SK-N-SH (cell line): Measurements from ENCODE around the gene PFKFB3. TPM values are rescaled to one million over a fixed set of nuclear protein-coding genes. Genes with fewer than 3 reads are reported as not detected.

Experiments
- CTCF ChIA-PET: fragments of 300-600, 350-600 bp; formaldehyde crosslinking; extraction: SDS; loops from one replicate; lab custom pipeline; 2021; lab: Yijun Ruan, JAX
- POLR2A ChIA-PET: fragments of 350-600 bp; sonication (Branson Sonifier 250); formaldehyde crosslinking; extraction: SDS; loops from one replicate; lab custom pipeline; 2020; ENCODE audit warnings: antibody characterized with exemption, inconsistent platforms; lab: Yijun Ruan, JAX
- DNase-seq: peaks from one replicate; pipeline ENCODE4 v3.0.0; 2012
- H2AFZ ChIP-seq: fragments of 200-600 bp; sonication (generic); 2 replicates; pipeline ENCODE4 v1.8.1; 2016; ENCODE audit warnings: antibody characterized with exemption, mild to moderate bottlenecking, low read depth
- H3F3A ChIP-seq: fragments of 200-600 bp; sonication (generic); replicated peaks from 2 replicates; pipeline ENCODE3; 2016; ENCODE audit warnings: antibody characterized with exemption, mild to moderate bottlenecking; ENCODE audit not compliant: insufficient read depth
- H3K27ac ChIP-seq, 2 experiments: fragments of 200-500 bp in 1 of 2; fragments of 200-600 bp in 1 of 2; sonication (Bioruptor generic) in 1 of 2; sonication (generic), shearing (Covaris generic) in 1 of 2; 2 replicates each; pipeline versions ENCODE4 v1.5.1 to v1.6.1; 2014 to 2016; ENCODE audit warnings: low read depth in 2 of 2, inconsistent platforms in 1 of 2, low read length in 1 of 2, mild to moderate bottlenecking in 1 of 2, mixed read lengths in 1 of 2
- H3K27me3 ChIP-seq: fragments of 200-600 bp; sonication (generic), shearing (Covaris generic); 2 replicates; pipeline ENCODE4 v1.6.1; 2016; ENCODE audit warnings: mixed run types; ENCODE audit not compliant: insufficient read depth
- H3K36me3 ChIP-seq, 2 experiments: fragments of 200-500 bp in 1 of 2; fragments of 200-600 bp in 1 of 2; sonication (Bioruptor generic) in 1 of 2; sonication (generic) in 1 of 2; replicated peaks in 1 of 2; 2 replicates each; pipeline versions ENCODE3 to v1.5.1; 2014 to 2016; ENCODE audit warnings: low read length in 1 of 2, mild to moderate bottlenecking in 1 of 2; ENCODE audit not compliant: insufficient read depth in 2 of 2, control insufficient read depth in 1 of 2
- H3K4me1 ChIP-seq, 2 experiments: fragments of 200-500 bp in 1 of 2; fragments of 200-600 bp in 1 of 2; sonication (Bioruptor generic) in 1 of 2; sonication (generic), shearing (Covaris generic) in 1 of 2; 2 replicates each; pipeline versions ENCODE4 v1.5.1 to v1.6.1; 2014 to 2016; ENCODE audit warnings: low read depth in 1 of 2, low read length in 1 of 2, mixed run types in 1 of 2; ENCODE audit not compliant: insufficient read depth in 2 of 2, control insufficient read depth in 1 of 2
- H3K4me2 ChIP-seq: fragments of 200-600 bp; sonication (generic), shearing (Covaris generic); 2 replicates; pipeline ENCODE4 v1.6.1; 2017; ENCODE audit warnings: mixed run types
- H3K4me3 ChIP-seq, 2 experiments: fragments of 200-500 bp in 1 of 2; fragments of 200-600 bp in 1 of 2; sonication (Bioruptor generic) in 1 of 2; sonication (generic), shearing (Covaris generic) in 1 of 2; 2 replicates each; pipeline versions ENCODE4 v1.5.1 to v1.8.1; 2014 to 2016; ENCODE audit warnings: low read depth in 2 of 2, inconsistent platforms in 1 of 2, low read length in 1 of 2, mild to moderate bottlenecking in 1 of 2, mixed read lengths in 1 of 2, moderate library complexity in 1 of 2
- H3K79me2 ChIP-seq: fragments of 200-600 bp; sonication (generic); 2 replicates; pipeline ENCODE4 v1.8.1; 2017; ENCODE audit warnings: mild to moderate bottlenecking; ENCODE audit not compliant: insufficient read depth
- H3K9ac ChIP-seq: fragments of 200-600 bp; sonication (generic); 2 replicates; pipeline ENCODE4 v1.6.1; 2017; ENCODE audit warnings: mixed run types
- H3K9me2 ChIP-seq: fragments of 200-600 bp; sonication (generic); 2 replicates; pipeline ENCODE4 v1.6.1; 2017; ENCODE audit warnings: mixed run types
- H3K9me3 ChIP-seq: fragments of 200-600 bp; sonication (generic); 2 replicates; pipeline ENCODE4 v1.6.1; 2017; ENCODE audit warnings: mixed run types, mild to moderate bottlenecking, moderate library complexity
- H4K20me1 ChIP-seq: fragments of 200-600 bp; sonication (generic); 2 replicates; pipeline ENCODE4 v1.6.1; 2017; ENCODE audit warnings: mild to moderate bottlenecking, mixed run types; ENCODE audit not compliant: insufficient read depth
- ELF1 ChIP-seq: IDR thresholded peaks from 2 replicates; pipeline ENCODE4 v1.4.0; 2012
- EP300 ChIP-seq, 2 experiments: IDR thresholded peaks; 2 replicates each; pipeline versions ENCODE4 v1.4.0 to v1.6.1; 2012; ENCODE audit warnings: borderline replicate concordance in 1 of 2, low read depth in 1 of 2, low read length in 1 of 2
- FOXJ3 ChIP-seq: sonication (generic); formaldehyde crosslinking; IDR thresholded peaks from 2 replicates; pipeline ENCODE4 v1.5.1; 2020; ENCODE audit warnings: mild to moderate bottlenecking, missing genetic modification reagents
- GATA2 ChIP-seq: sonication (generic); formaldehyde crosslinking; IDR thresholded peaks from 2 replicates; pipeline ENCODE4 v1.5.0; 2020; ENCODE audit warnings: mild to moderate bottlenecking, missing genetic modification reagents
- JUND ChIP-seq: IDR thresholded peaks from 2 replicates; pipeline ENCODE4 v1.4.0; 2012
- MEF2A ChIP-seq: IDR thresholded peaks from 2 replicates; pipeline ENCODE4 v1.4.0; 2012; ENCODE audit warnings: low read depth, borderline replicate concordance
- MXI1 ChIP-seq: IDR thresholded peaks from 2 replicates; pipeline ENCODE4 v1.6.1; 2012; ENCODE audit warnings: mild to moderate bottlenecking, low read depth, low read length, improper control_type of control experiment
- RCOR1 ChIP-seq: fragments of 150-350 bp; IDR thresholded peaks from 2 replicates; pipeline ENCODE4 v1.6.1; 2017; ENCODE audit warnings: antibody characterized with exemption, low read length
- RXRA ChIP-seq: IDR thresholded peaks from 2 replicates; pipeline ENCODE4 v1.4.0; 2012; ENCODE audit warnings: low read depth, mild to moderate bottlenecking, borderline replicate concordance
- SIN3A ChIP-seq: IDR thresholded peaks from 2 replicates; pipeline ENCODE4 v1.6.1; 2012; ENCODE audit warnings: low read depth, mild to moderate bottlenecking, low read length, moderate library complexity, borderline replicate concordance
- SMC3 ChIP-seq: IDR thresholded peaks from 2 replicates; pipeline ENCODE4 v1.6.1; 2012; ENCODE audit warnings: low read depth, low read length, improper control_type of control experiment
- TAF1 ChIP-seq: IDR thresholded peaks from 2 replicates; pipeline ENCODE4 v1.6.1; 2012; ENCODE audit warnings: low read depth, mild to moderate bottlenecking, low read length, moderate library complexity, borderline replicate concordance
- TCF12 ChIP-seq: IDR thresholded peaks from 2 replicates; pipeline ENCODE4 v1.4.0; 2012
- TEAD4 ChIP-seq: IDR thresholded peaks from 2 replicates; pipeline ENCODE4 v1.4.0; 2012; ENCODE audit warnings: mild to moderate bottlenecking, borderline replicate concordance; ENCODE audit not compliant: insufficient read depth
- WGBS: methylation state at CpG from one replicate; pipeline ENCODE4 v1.1.6; 2017; ENCODE audit warnings: low lambda C conversion rate; 5-methylcytosine and 5-hydroxymethylcytosine counted together
- polyA plus RNA-seq, 3 experiments: library from polyadenylated mRNA; depleted of rRNA; stranded (reverse); fragments of >200 nt; gene quantifications; 2 replicates each; pipeline ENCODE4 v1.2.3, GENCODE V29; 2012
- TF ChIP-seq, protein P1 (sequence below): IDR thresholded peaks from 2 replicates; pipeline ENCODE4 v1.4.0; 2012; ENCODE audit warnings: low read depth, borderline replicate concordance
- TF ChIP-seq, protein P2 (sequence below): IDR thresholded peaks from 2 replicates; pipeline ENCODE4 v1.6.1; 2012; ENCODE audit warnings: mild to moderate bottlenecking, low read depth, low read length, moderate library complexity
- TF ChIP-seq, protein P3 (sequence below): fragments of 150-350 bp; IDR thresholded peaks from 2 replicates; pipeline ENCODE4 v1.6.1; 2017; ENCODE audit warnings: antibody characterized with exemption, low read length, low read depth, borderline replicate concordance
- TF ChIP-seq, protein P4 (sequence below): fragments of 150-350 bp; IDR thresholded peaks from 2 replicates; pipeline ENCODE4 v1.6.1; 2016; ENCODE audit warnings: mild to moderate bottlenecking, low read depth, low read length
- TF ChIP-seq, protein P5 (sequence below): IDR thresholded peaks from 2 replicates; pipeline ENCODE4; 2012

The PFKFB3 gene
- polyA plus RNA-seq, 1 of the 3 experiments (the other 2 are of a cell fraction) = 59.7 TPM

DNA sequence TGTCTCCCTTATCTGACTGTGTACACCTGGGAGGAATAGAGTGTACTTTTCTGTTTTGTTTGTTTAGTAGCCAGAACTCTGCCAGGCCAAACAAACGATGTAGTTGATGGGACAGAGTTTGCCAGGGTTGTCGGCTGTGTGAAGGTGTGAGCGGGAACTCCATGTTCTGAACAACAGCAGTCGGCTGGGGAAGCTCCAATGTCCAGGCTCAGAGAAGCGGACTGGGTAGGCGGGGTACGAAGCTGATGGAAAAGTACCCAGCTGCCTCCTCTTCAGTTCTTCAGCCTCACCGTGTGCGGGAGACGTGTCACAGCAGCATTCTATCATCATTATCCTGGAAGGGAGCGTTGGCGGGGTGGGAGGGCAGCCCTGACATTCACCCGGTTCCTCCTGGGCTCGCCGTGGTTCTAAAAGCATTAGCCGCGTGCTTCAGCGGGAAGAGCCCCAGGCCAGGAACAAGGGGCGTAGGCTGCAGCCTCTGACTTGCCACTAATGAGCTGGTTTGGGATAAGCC, 52.9 kb downstream of the PFKFB3 start:
- no peaks in the 10 kb centered on the region for H3F3A ChIP-seq
- 88% methylated on average over 19 of the region's 19 CpGs for WGBS
- no peak overlapping the region for H3K4me3 ChIP-seq
- no peak overlapping the region for H3K27ac ChIP-seq
- no peaks in the 10 kb centered on the region; the same call in 1 of the 2 replicates for H3K9me3 ChIP-seq
- no peak for DNase-seq
- no peaks in the 10 kb centered on the region for H3K4me1 ChIP-seq
- no peaks in the 10 kb centered on the region for H3K36me3 ChIP-seq
- H3K9me2 ChIP-seq = no peaks in the 10 kb centered on the region
- no peaks in the 10 kb centered on the region for H4K20me1 ChIP-seq
- ChIA-PET POLR2A (no interaction called here), CTCF (interaction anchor here (1.1 kb wide), 1 partner anchor 146 kb away, joined by 3 read pairs; no protein-coding TSS in a partner anchor)
- no peak overlapping the region for H3K4me2 ChIP-seq
- TF ChIP-seq, protein P1, sequence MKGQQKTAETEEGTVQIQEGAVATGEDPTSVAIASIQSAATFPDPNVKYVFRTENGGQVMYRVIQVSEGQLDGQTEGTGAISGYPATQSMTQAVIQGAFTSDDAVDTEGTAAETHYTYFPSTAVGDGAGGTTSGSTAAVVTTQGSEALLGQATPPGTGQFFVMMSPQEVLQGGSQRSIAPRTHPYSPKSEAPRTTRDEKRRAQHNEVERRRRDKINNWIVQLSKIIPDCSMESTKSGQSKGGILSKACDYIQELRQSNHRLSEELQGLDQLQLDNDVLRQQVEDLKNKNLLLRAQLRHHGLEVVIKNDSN = no peak
- TF ChIP-seq ELF1 = no peak
- TF ChIP-seq TCF12 = no peak
- TF ChIP-seq SIN3A = no peak
- no peak for TF ChIP-seq GATA2 (CRISPR knock-in tag)
- TF ChIP-seq RXRA = no peak
- TF ChIP-seq, protein P2, sequence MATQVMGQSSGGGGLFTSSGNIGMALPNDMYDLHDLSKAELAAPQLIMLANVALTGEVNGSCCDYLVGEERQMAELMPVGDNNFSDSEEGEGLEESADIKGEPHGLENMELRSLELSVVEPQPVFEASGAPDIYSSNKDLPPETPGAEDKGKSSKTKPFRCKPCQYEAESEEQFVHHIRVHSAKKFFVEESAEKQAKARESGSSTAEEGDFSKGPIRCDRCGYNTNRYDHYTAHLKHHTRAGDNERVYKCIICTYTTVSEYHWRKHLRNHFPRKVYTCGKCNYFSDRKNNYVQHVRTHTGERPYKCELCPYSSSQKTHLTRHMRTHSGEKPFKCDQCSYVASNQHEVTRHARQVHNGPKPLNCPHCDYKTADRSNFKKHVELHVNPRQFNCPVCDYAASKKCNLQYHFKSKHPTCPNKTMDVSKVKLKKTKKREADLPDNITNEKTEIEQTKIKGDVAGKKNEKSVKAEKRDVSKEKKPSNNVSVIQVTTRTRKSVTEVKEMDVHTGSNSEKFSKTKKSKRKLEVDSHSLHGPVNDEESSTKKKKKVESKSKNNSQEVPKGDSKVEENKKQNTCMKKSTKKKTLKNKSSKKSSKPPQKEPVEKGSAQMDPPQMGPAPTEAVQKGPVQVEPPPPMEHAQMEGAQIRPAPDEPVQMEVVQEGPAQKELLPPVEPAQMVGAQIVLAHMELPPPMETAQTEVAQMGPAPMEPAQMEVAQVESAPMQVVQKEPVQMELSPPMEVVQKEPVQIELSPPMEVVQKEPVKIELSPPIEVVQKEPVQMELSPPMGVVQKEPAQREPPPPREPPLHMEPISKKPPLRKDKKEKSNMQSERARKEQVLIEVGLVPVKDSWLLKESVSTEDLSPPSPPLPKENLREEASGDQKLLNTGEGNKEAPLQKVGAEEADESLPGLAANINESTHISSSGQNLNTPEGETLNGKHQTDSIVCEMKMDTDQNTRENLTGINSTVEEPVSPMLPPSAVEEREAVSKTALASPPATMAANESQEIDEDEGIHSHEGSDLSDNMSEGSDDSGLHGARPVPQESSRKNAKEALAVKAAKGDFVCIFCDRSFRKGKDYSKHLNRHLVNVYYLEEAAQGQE = no peak
- TF ChIP-seq, protein P3, sequence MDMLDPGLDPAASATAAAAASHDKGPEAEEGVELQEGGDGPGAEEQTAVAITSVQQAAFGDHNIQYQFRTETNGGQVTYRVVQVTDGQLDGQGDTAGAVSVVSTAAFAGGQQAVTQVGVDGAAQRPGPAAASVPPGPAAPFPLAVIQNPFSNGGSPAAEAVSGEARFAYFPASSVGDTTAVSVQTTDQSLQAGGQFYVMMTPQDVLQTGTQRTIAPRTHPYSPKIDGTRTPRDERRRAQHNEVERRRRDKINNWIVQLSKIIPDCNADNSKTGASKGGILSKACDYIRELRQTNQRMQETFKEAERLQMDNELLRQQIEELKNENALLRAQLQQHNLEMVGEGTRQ = no peak
- TF ChIP-seq, protein P4, sequence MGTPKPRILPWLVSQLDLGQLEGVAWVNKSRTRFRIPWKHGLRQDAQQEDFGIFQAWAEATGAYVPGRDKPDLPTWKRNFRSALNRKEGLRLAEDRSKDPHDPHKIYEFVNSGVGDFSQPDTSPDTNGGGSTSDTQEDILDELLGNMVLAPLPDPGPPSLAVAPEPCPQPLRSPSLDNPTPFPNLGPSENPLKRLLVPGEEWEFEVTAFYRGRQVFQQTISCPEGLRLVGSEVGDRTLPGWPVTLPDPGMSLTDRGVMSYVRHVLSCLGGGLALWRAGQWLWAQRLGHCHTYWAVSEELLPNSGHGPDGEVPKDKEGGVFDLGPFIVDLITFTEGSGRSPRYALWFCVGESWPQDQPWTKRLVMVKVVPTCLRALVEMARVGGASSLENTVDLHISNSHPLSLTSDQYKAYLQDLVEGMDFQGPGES = no peak
- no peaks in the 10 kb centered on the region for H3K79me2 ChIP-seq
- H3K27me3 ChIP-seq = no peaks in the 10 kb centered on the region
- no peak overlapping the region for H3K9ac ChIP-seq
- H2AFZ ChIP-seq = no peak overlapping the region

DNA sequence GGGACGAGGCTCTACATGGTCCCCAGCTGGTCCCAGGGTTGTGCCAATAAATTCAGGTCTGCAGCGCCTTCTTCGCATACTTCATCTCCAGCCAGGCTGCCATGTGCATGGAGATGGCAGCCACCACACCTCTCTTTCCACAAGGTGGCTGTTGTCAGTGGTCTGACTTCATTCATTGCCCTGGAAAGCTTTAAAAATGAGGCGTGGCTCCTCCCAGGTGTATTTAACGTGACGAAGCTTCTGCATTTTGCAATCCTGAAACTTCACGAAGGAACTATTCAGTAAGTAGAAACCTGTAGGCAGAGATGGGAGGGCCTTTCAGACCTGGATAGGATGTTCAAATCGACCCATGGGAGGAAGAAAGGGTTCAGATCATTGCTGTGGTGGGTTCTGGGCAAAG, 53.7 kb downstream of the PFKFB3 start:
- no peaks in the 10 kb centered on the region for H3K27me3 ChIP-seq
- H3K9me2 ChIP-seq = no peaks in the 10 kb centered on the region
- POLR2A ChIA-PET = no interaction called here
- no peak overlapping the region for H3K4me2 ChIP-seq
- WGBS = 88% methylated on average over 8 of the region's 8 CpGs
- H3F3A ChIP-seq = no peaks in the 10 kb centered on the region
- no peaks in the 10 kb centered on the region for H3K79me2 ChIP-seq
- H3K36me3 ChIP-seq = no peaks in the 10 kb centered on the region
- no peak for DNase-seq
- CTCF ChIA-PET = interaction anchor here (1.1 kb wide), 1 partner anchor 145 kb away, joined by 3 read pairs; no protein-coding TSS in a partner anchor
- H3K4me1 ChIP-seq = no peaks in the 10 kb centered on the region
- no peak overlapping the region for H2AFZ ChIP-seq
- H3K27ac ChIP-seq = no peak overlapping the region
- H3K9me3 ChIP-seq = no peaks in the 10 kb centered on the region; the same call in 1 of the 2 replicates
- H4K20me1 ChIP-seq = no peaks in the 10 kb centered on the region
- no peak overlapping the region for H3K9ac ChIP-seq
- H3K4me3 ChIP-seq = no peak overlapping the region
- no peak for TF ChIP-seq TEAD4
- TF ChIP-seq MEF2A = no peak
- TF ChIP-seq MXI1 = no peak
- no peak for TF ChIP-seq SMC3
- no peak for TF ChIP-seq FOXJ3 (CRISPR knock-in tag)
- no peak for TF ChIP-seq GATA2 (CRISPR knock-in tag)
- no peak for TF ChIP-seq JUND
- no peak for TF ChIP-seq EP300 (IDR thresholded peaks at IDR 0.05; ENCODE audit: borderline replicate concordance in 1 of 2, low read depth in 1 of 2, low read length in 1 of 2)
- TF ChIP-seq, protein P3 = no peak
- TF ChIP-seq, protein P5, sequence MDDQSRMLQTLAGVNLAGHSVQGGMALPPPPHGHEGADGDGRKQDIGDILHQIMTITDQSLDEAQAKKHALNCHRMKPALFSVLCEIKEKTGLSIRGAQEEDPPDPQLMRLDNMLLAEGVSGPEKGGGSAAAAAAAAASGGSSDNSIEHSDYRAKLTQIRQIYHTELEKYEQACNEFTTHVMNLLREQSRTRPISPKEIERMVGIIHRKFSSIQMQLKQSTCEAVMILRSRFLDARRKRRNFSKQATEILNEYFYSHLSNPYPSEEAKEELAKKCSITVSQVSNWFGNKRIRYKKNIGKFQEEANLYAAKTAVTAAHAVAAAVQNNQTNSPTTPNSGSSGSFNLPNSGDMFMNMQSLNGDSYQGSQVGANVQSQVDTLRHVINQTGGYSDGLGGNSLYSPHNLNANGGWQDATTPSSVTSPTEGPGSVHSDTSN = no peak
- no peak for TF ChIP-seq RCOR1
- no peak for TF ChIP-seq TAF1
